Hypothalamus (tissue), 51 donors: ENCODE measurements around the gene FAM181B.

Experiments used
- DNase-seq, 51 donors: peaks; one replicate each; lab custom pipeline; 2025; lab: John Stamatoyannopoulos, UW

The FAM181B gene

GRCh38 chr11:82734120-82734479 lies 436 bp upstream of the FAM181B start:
- no peak for DNase-seq

GRCh38 chr11:82732734-82733443 lies 775 bp downstream of the FAM181B start:
- peak in 14 of 51 donors; percentile 41 to 76 (median 55) for DNase-seq

- DNase-seq: peak in 7 of 51 donors; percentile 33 to 52 (median 36)
Observed at GRCh38 chr11:82732348-82732733, 1.3 kb downstream of the FAM181B start.

- no peak for DNase-seq
Observed at GRCh38 chr11:82731691-82732277, 1.9 kb downstream of the FAM181B start.

- DNase-seq: peak in 1 of 51 donors; percentile 29
Observed at GRCh38 chr11:82730754-82731153, 2.9 kb downstream of the FAM181B start.

DNA sequence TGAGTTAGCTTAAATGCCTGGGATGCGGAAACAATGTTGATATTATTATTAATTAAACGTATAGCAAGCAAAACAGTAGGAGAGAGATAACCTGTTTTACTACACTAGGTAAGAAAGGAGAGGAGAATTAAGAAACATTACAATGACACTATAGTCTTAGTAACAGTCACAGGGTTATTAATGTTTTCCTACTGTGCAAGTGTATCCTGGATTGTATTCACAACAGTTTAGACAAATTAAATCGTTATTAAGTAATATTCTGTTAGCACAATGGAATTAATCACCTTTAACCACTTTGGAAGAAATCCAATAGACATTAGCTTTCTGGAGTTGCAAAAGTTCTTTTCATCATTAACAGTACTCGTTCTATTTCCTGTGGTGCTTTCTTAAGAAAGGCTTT lies 3.4 kb downstream of the FAM181B start:
- no peak for DNase-seq

GRCh38 chr11:82724026-82724425 lies 9.6 kb downstream of the FAM181B start:
- no peak for DNase-seq

DNA sequence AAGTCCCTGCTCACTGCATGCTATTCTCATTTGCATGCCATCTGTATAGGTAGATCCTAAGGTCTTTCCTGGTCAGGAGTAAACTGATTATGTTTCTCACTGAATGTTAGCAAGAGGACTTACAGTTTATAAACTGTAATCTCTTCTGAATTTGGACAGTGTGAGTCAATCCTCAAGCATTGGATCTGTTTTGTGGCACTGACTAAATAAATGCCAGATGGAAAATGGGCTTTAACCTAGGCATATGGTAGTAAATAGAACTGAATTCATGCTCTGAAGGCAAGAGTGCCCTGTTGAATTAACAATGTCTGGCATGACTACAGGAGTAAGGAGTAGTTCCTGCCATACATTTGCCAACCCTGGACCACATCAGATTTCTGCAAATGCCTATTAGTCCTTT lies 11.4 kb downstream of the FAM181B start:
- no peak for DNase-seq

DNA sequence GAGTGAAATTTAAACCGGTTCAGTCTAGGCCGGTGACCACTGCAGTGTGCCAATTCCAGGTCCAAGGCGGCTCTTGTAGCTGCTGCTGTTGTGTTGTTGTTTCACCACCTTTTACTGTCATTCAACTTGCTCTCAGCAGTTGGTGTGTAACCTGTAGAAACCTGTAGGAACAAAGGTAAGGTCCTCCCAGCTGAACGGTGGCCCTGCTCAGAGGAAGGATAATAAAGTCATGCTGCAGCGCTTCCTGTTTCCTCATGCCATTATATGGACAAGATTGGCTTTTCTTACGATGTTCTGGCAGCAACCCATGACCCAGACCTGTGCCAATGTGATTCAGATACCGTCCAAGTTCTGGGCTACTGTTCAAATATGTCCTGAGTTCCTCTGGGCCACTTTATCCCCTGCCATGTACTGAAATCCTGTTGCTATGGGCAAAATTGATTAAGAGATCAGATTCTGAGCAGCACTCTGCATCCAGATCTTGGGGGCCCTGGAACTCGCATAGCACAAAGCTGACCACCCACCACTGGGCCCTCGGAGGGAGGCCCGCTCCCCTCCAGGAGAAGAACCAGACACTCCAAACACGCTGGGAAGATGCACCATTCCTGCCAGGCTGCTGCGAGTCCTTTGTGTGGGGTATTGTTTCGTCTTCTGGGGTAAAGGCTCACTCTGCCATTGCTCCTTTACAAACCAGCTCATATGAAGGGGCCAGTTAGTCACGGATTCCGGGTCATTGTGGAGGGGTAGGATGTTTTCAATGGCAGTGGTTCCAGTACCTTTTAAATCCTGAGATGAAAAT lies 13.2 kb downstream of the FAM181B start:
- DNase-seq: no peak

DNA sequence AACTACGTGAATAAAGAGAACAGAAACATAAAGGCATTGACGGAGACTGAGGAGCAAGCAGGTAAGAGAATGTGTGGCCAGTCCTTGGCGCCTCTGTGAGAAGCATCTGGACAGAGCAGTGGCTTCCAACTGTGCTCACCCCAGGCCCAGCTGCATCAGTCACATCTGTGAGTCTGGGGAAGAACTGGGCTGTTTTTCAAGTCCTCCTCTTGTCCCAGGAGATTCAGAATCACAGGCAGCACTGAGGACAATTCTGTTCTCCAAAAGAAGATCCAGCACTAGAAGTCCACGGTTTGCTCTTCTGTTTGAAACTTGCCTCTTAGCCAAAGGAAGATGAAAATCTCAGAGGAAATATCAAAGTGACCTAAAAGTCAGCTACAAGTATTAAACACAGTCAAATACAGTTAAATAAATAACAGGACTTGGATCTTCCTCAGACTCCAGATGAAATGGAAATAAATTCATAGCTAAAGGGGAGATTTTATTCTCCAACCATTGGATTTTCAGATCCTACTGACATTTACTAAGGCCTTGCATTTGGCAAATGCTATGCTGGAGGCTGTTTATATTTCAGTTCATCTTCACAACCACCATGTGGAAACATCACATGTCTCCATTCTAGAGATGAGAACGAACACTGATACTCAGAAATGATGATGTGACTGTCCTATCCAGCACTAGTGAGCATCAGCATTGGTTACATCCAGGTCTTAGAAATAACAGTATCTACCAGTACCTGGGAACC lies 14.1 kb downstream of the FAM181B start:
- peak in 29 of 51 donors; percentile 12 to 67 (median 38) for DNase-seq

DNA sequence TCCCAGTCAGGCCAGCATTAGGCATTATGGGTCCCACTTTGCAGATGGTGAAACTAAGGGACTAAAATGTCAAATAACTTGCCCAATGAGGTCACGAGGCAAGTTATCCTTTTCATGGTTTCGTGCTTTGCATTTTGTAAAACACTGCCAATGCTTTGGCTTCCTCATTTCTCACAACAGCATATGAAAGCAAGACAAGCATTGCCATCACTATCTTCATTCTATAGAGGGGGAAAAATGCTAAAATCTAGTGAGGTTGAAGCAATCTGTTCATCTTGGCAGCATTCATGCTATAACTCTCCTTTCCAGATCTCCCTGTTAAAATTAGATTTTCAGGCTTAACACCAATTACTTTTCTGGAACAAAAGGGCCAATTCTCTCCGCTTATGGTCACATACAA lies 14.8 kb downstream of the FAM181B start:
- no peak for DNase-seq

DNA sequence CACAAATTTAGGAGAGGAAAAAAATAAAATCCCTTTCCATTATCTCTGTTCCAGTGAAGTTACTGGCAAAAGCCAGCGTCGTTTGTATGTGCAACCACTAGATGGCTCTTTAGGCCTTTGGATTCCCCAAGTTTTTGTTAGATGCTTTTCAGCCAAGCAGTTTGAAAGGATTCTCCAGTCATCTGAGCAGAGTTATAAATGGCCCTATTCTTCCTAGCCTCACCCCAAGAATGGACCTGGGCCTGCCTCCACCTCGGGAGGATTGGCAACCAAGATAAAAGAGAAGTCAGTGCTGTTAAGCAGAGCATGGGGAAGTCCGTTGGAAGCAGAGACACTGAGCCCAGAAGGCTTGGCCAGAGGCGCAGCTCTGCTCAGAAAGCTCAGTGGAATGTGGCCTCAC lies 15.4 kb downstream of the FAM181B start:
- DNase-seq: peak in 41 of 51 donors; percentile 9 to 85 (median 57)

DNA sequence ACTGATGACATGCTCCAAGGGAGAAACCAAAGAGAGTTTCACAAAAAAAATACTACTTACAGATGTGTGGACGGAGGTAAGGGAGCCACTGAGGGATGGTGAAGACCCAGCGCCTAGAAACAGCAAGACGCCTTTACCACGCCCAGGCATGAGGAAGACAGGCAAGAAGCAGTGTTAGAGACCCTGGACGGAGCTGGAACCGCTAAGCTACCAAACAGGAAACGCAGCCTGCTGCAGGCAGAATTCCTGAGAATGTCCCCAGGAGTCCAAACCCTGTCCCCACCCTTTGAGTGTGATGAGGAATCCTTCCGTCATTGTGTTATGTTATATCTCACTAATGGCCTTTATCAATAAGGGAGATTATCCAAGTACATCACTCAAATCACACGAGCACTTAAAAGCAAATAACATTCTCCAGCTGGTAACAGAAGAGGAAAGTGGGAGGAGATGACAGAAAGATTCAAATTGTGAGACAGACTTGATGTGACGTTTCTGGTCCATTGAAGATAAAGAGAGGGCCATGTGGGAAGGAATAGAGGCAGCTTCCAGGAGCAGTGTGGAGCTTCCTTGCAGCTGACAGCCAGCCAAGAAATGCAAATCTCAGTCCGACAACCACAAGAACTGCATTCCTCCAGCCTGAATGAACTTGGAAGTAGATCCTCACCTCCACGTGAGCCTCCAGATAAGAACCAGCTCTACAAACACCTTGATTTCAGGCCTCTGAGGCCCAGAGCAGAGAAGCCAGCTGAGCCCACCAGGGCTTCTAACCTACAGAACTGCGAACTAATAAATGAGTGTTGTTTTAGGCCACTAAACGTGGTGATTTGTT lies 19.1 kb downstream of the FAM181B start:
- DNase-seq: no peak

- DNase-seq: no peak
Observed at GRCh38 chr11:82711648-82712047, 22.0 kb downstream of the FAM181B start.

DNA sequence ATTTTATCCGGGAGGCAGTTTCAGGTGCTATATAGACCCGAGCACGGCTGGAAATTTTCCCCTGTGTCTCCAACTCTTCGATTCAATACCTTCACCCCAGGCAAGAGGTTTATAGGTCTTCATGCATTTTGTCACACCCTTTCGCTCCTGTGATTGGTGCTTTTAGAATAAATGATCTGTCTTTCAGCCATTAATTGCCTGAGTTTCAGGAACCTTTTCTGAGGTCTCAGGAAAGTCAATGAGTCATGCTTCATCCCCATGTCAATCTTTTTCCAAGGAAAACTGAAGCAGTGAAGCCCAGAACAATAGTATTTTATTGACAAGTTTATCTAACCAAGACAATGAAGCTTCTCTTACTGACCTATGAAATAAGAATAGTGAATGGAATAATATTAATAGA lies 29.9 kb downstream of the FAM181B start:
- DNase-seq: no peak

DNA sequence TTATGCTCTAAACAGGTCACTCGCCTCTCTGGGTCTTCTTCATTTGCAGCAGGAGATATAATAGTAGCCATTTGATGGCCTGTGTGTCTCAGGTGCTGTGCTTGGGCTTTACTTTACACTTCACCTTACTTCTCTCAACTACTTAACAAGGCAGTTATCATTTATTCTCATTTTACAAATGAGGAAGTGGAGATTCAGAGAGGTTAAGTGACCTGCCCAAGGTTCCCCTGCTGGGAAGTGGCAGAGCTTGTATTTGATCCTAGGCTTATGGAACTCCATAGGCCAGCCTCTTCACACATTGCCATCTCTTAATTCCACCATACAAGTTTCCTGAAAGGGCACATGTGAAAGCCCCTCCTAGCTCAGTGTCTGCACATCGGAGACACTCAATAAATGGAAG lies 30.4 kb downstream of the FAM181B start:
- DNase-seq: no peak

DNA sequence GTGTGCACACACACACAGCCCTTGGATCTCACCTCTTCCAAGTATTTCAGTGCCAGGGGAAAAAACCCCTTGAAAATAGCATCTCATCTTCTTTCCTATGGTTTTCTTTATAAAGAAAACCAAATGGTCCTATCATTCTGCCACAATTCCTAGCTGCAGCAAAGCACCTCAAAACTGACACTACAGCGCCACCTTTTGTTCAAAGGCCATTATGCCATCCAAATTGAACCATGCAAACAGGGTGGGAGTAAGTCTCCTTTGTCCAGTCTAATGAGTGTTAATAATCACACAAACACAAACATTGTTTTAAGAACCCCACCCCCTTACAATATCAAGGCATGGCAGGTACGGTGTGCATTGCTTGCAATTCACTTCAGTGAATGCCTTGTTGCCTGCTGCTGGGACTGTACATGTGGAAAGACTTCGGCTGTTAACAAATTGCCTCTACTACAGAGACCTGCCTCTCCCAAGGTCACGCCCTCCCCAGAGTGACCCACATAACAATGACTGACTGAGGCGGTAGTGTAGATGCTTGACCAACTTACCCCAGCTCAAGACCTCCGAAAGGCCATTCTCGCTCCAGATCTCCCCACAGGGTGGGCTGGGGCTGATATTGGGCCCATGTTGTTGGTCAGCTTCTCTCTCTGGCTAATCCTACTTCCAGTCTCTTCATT lies 31.7 kb downstream of the FAM181B start:
- DNase-seq: peak in 15 of 51 donors; percentile 2 to 54 (median 15)

DNA sequence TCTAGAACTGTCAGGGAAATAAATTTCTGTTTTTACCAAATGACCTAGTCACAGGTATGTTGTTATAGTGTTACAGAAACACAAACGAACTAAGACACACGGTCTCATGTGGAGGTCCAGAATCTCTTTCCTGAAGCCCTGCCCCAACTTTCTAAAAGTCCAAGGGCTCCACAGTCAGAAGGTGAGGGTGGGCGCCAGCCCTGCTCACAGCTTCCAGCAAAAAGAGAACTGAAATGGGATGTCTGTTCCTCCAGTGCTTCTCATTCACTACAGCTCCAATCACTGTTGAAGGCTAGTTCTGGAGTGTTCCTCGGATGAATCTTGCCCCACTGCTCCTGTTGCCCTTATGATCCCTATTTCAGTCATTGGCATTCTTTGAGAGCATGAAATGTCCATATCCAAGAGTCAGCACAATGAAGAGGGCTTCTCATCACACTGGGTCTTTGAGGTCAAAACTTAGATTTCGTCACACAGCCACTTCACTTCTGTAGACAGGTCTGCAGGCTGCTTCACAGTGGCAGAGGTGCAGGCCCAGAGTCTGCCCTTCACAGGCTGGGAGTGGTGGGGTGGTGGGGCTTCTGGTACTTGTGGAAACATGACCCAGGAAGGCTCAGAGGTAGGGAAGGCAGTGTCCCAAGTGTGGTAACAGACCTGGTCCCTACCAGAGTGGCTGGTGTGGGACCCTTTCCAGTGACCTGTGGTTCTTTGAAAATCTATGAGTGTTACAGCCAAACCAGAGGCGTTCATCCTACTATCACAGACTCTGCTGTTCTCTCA lies 34.9 kb downstream of the FAM181B start:
- no peak for DNase-seq

- DNase-seq: no peak
Observed at GRCh38 chr11:82692981-82693380, 40.7 kb downstream of the FAM181B start.
